HG02870 (cell line): ENCODE data around the gene CPM.

Experiments used
- ATAC-seq: cut with Tn5 transposase; IDR thresholded peaks from one replicate; pipeline ENCODE4 v1.9.1; 2021; ENCODE audit warnings: mild to moderate bottlenecking, moderate library complexity; ENCODE audit not compliant: unreplicated experiment

Gene CPM

DNA sequence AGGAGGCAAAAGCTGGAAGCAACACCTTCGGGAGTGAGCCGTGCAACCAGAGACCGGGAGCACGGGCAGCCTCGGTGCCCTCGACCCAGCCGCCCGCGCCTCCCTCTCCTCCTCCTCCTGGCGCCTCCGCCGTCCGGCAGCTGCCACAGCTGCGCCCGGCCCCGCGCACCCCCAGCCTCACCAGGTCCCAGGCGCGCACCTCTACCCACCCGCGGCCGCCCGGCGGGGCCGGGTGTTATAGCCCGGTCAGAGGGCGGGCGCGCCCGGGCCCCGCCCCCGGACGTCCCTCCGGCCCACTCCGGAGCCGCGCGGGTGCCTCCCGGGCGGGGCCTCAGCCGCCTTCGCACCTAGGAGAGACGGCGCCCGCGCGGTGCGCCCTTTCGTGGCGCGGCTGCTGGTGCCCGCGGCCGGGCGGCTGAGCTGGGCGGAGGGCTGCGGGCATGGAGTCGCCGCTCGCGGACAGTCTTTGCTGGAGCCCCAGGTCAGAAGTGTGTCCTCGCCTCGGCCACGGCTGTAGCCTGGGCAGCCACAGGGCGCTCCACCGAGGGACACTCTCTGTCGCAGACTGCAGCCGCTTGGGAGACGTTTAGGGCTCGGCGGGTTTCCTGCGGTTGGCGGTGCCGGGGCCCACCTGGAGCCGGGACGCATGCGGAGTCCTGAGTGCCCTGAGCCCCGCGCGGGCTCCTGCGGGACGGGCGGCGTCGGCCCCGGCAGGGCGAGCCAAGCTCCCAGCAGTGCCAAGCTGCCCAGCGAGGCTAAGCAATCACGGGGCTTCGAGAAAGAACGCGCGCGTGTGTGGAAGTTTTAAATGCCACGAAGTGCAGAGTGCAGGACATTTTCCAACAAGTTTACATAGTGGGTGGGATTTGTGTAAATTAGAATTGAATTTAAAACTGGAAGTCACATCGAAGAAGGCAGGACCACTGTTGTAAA, at the start of gene CPM:
TSS of gene CPM (minus strand) at position 211 of the 933 bp plus-strand sequence. CDS start 334 bp downstream, outside the sequence.
- peak; percentile 85 for ATAC-seq

DNA sequence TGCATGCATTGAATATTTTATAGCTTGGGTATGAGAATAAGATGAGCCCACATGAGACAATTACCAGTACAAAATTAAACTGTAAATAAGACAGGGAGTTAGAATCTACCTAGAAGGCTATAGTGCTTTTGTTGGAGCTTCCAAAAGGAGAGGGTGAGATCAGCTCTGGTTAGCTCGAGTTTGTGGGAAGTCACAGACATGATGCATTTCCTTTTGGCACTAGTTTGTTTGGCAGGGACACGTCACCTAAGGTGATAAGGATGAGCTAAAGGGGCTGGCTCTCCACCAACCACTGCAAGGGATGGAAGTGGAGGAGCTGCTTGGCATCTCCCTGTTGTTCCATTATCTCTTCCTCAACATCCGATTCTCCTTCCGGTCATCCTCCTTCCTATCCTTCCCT, 48.5 kb upstream of the CPM start:
- ATAC-seq, result no peak

DNA sequence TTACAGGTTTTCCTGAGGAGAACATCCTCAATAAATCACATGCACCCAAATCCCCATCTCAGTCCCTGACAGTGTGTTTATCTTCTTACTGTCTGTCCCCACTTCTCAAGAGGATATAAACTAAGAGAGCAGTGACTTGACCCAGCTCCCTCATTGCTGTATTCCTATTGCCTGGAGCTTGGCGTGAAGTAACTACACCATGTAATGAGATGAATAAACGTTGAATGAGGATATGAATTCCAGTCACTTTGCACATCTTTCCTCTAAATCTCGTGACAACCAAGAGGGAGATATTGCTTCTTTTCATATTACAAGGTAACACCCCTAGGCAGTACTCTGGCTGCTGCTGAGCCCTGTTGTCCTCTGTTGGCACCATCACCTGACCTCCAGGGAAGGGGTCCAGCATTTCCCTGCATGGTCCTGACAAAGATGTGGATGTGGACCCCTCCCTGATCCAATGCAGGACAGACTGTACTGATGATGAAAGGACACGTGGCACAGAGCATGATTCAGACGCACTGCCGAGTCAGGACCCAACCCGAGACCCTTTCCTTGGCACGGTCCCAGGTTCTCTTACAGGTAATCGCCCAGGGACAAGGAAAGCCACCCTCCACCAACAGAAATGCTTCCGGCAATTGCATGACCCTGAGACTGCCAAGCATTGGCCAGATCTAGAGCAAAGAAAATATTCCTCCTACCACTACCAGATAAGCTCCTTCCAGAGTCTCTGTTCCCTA, 47.7 kb upstream of the CPM start:
- ATAC-seq, result no peak

- ATAC-seq, result no peak
Observed at GRCh38 chr12:68978678-68979077, 45.7 kb upstream of the CPM start.

DNA sequence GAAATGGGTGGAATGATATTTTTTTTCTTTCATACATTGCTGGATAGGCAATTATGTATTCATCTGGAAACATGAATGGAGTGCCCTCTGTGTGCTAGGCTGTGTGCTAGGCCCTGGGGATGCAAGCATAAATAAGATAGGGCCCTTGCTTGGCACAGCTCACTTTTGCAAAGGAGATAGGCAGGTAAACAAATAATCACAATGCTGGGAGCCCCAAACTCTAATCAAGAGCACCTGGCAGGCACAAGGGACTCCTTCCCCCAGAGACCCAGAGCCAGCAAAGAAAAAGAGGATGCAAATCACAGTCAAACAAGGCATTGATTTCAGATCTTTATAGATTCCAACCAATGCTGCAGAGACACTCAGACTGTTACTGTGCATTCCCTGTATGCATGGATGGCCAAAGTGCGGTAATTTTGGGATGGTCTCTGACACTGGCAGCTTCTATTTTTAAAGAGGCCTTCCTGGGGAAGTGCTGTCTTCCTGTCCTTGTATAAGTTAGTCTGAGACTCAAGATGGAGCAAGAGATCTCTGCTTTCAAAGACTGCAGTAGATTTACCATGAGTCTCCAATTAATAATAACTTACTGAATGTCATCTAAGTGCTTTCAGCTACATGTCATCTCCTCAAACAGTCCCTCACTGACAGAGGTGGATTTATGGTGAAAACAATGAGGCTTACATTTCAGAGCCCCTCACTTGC, 45.1 kb upstream of the CPM start:
- no peak for ATAC-seq

DNA sequence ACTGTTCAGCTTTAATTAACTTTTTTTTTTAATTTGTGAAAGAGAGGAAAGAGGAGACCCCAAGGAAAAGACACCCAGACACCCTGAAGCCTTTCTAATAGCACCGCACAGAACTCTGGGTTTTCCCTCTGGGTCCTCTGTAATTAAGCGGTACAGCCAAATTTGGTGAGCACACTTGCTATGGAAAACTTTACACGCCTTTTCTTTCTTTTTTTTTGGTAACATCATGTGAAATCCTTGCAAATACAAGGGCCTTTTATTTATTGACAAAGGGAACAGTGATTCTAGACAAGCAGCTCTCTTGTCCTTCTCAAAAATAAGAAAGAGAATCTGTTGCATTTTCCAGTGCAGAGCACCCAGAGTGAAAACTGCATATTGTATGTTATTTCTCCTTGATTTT, 44.4 kb upstream of the CPM start:
- no peak for ATAC-seq

DNA sequence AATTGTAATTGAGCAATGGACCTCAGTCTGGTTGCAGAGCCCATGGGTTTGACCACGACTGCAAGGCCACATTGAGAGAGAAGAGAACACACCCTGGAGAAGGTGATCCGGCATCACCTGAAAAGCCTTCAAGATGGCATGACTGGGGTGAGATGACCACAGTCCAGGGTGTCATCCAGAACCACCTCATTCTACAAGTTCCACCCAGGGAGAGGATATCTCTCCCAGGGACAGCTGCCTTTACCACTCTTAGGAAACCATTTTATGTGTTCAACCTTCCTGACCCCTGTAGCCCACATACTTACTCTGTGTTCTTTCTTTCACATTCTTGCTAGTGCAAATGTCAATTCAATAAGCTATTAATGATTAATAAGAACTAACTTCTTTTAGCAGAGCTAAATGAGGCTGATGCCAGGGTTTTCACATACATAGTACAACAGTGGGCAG, 43.4 kb upstream of the CPM start:
- no peak for ATAC-seq

- ATAC-seq, result no peak
Observed at GRCh38 chr12:68975811-68976210, 42.8 kb upstream of the CPM start.

DNA sequence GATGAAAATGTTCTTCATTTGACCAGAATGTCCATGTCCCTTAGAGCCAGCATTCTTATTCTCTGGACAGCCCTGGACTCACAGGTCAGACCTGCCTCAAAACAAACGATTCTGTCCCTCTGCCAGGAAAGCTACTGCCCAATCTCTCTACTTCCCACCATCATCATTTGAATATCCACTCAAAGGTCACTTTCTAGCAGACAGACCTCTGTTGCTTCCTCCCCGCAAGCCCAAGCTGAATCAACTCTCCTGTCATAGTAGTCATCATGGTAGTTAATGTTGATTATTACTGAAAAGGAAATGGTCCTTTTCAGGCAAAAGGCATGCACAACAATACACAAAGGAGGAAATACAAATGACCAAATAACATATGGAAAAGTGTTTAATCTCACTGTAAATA, 39.6 kb upstream of the CPM start:
- no peak for ATAC-seq

DNA sequence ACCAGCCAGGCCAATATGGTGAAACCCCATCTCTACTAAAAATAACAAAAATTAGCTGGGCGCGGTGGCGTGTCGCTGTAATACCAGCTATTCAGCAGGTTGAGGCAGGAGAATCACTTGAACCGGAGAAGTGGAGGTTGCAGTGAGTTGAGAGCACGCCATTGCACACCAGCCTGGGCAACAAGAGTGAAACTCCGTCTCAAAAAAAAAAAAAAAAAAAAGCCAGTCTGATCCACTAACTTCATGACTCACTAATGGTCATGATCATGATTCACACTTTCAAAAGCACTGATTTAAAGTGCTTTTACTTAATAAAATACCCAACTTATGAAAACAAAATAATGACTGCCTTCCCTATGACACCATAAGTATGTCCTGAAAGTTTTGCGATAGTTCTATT, 38.4 kb upstream of the CPM start:
- ATAC-seq, result no peak

DNA sequence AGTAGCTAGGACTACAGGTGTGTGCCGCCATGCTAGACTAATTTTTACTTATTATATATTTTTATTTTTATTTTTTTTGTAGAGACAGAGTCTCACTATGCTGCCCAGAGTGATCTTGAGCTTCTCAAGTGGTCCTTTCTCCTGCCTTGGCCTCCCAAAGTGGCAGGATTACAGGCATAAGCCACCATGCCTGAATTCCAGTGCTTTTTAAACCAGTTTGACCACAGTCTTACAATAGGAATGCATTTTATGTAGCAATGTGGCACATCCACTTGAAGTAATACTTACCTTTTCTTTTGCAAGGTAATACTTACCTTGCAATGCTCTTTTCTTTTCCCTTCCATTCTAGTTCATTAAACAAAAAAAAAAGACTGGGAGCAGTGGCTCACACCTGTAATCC, 38.0 kb upstream of the CPM start:
- ATAC-seq, result no peak

GRCh38 chr12:68970306-68970705, 37.3 kb upstream of the CPM start:
- no peak for ATAC-seq

DNA sequence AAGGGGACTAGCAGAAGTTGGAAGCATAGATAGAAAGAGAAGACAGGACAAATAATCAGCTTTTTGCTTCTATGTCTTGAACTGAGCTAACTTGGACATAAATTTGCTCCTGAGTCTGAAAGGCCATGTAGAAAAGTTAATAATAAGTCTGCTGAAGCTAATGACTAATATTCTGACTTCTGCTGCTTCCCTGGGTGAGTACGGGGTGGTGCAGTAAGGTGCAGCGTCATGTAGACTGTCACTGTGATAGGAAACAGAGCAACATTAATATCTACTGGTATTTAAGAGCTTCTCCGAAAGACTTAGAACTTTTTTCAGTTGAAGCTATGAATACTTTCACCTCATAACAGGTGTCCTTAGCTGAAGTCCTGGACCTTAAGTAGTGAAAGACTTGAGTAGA, 34.1 kb upstream of the CPM start:
- peak; percentile 63 for ATAC-seq

GRCh38 chr12:68963856-68964745, 31.1 kb upstream of the CPM start:
- ATAC-seq, result no peak

- ATAC-seq, result no peak
Observed at GRCh38 chr12:68962877-68963855, 30.2 kb upstream of the CPM start.

DNA sequence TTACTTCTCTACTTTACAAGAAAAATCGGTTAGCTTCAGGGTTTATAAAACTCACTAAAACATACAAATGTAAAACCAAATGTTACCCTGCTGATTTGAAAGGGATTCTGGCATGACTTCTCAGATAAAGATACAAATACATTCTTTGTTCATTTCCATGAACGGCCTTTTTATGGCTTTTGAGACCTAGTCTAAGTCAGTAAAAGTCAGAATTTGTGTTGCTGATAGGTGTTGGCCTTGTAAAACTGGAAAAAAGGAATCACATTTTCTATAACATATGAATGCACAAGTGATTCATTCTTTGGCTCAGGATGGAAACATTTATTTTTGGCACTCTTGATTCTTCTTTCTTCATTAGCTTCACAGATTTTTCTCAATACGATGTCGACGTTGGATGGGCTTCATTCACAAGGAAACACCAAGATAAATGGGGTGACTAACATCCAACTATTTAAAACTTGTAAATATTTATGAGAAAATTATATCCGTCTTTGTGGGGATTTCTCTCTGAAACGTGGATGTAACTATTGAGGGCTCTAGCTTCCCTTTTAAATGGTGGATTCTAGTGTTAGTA, 27.0 kb upstream of the CPM start:
- ATAC-seq, result no peak

DNA sequence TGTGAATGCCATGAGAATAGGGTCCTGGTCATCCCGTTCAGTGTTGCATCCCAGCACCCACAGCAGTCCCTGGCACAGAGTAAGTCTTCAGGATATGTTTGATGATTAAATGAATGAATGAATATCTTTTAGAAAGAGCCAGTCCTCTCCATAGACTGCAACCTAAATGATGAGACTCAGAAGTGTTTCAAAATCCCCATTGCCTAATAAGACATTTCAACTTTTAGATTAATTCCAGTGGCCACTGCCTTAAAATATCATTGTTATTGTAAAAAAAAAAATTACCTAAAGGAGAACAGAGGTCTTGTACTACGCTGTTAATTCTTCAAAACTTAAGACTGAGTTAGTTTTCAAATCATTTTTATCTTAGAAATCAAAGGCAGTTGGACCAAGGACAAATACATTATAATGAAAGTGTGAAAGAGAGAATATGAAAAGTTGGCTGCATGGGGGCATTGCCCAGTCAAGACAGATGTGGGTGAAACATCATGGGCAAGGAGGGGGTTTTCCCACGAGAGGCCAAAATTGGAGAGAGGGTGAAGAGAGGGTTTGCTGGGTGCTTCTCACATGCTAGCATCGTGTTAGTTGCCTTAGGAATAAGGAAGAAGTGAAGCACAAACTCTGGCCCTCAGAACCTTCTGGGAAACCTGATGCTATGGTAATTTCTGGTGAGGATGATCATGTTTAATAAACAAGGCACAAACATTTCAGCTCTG, 26.3 kb upstream of the CPM start:
- ATAC-seq, result no peak

GRCh38 chr12:68958322-68958721, 25.4 kb upstream of the CPM start:
- ATAC-seq, result peak; percentile 98
